ENCODE data around the gene PCDH8.

GRCh38 chr13:52844836-52845235 is 3.6 kb downstream of the PCDH8 start:
- TF ChIP-seq NONO (IDR thresholded peaks at IDR 0.05) (no peak), NONO (CRISPR knock-in tag; conservative IDR thresholded peaks at IDR 0.05) (no peak), GABPA (IDR thresholded peaks at IDR 0.05; ENCODE audit: low read depth, low read length) (no peak), GABPA (CRISPR knock-in tag; IDR thresholded peaks at IDR 0.05; ENCODE audit: low read depth) (no peak), ZNF274 (CRISPR knock-in tag; IDR thresholded peaks at IDR 0.05) (no peak), HNRNPL (IDR thresholded peaks at IDR 0.05; ENCODE audit: low read depth, low read length) (no peak), MXI1 (IDR thresholded peaks at IDR 0.05; ENCODE audit: borderline replicate concordance, low read depth, low read length) (no peak), NPAS2 (CRISPR knock-in tag; IDR thresholded peaks at IDR 0.05; ENCODE audit: borderline replicate concordance) (no peak)
- TF ChIP-seq, protein P1, sequence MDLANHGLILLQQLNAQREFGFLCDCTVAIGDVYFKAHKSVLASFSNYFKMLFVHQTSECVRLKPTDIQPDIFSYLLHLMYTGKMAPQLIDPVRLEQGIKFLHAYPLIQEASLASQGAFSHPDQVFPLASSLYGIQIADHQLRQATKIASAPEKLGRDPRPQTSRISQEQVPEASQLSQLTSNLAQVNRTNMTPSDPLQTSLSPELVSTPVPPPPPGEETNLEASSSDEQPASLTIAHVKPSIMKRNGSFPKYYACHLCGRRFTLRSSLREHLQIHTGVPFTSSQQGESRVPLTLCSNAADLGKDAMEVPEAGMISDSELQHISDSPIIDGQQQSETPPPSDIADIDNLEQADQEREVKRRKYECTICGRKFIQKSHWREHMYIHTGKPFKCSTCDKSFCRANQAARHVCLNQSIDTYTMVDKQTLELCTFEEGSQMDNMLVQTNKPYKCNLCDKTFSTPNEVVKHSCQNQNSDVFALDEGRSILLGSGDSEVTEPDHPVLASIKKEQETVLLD (CRISPR knock-in tag; IDR thresholded peaks at IDR 0.05; ENCODE audit: low read depth) = no peak
- TF ChIP-seq, protein P2, sequence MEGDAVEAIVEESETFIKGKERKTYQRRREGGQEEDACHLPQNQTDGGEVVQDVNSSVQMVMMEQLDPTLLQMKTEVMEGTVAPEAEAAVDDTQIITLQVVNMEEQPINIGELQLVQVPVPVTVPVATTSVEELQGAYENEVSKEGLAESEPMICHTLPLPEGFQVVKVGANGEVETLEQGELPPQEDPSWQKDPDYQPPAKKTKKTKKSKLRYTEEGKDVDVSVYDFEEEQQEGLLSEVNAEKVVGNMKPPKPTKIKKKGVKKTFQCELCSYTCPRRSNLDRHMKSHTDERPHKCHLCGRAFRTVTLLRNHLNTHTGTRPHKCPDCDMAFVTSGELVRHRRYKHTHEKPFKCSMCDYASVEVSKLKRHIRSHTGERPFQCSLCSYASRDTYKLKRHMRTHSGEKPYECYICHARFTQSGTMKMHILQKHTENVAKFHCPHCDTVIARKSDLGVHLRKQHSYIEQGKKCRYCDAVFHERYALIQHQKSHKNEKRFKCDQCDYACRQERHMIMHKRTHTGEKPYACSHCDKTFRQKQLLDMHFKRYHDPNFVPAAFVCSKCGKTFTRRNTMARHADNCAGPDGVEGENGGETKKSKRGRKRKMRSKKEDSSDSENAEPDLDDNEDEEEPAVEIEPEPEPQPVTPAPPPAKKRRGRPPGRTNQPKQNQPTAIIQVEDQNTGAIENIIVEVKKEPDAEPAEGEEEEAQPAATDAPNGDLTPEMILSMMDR (CRISPR knock-in tag; IDR thresholded peaks at IDR 0.05) = no peak
- TF ChIP-seq, protein P3, sequence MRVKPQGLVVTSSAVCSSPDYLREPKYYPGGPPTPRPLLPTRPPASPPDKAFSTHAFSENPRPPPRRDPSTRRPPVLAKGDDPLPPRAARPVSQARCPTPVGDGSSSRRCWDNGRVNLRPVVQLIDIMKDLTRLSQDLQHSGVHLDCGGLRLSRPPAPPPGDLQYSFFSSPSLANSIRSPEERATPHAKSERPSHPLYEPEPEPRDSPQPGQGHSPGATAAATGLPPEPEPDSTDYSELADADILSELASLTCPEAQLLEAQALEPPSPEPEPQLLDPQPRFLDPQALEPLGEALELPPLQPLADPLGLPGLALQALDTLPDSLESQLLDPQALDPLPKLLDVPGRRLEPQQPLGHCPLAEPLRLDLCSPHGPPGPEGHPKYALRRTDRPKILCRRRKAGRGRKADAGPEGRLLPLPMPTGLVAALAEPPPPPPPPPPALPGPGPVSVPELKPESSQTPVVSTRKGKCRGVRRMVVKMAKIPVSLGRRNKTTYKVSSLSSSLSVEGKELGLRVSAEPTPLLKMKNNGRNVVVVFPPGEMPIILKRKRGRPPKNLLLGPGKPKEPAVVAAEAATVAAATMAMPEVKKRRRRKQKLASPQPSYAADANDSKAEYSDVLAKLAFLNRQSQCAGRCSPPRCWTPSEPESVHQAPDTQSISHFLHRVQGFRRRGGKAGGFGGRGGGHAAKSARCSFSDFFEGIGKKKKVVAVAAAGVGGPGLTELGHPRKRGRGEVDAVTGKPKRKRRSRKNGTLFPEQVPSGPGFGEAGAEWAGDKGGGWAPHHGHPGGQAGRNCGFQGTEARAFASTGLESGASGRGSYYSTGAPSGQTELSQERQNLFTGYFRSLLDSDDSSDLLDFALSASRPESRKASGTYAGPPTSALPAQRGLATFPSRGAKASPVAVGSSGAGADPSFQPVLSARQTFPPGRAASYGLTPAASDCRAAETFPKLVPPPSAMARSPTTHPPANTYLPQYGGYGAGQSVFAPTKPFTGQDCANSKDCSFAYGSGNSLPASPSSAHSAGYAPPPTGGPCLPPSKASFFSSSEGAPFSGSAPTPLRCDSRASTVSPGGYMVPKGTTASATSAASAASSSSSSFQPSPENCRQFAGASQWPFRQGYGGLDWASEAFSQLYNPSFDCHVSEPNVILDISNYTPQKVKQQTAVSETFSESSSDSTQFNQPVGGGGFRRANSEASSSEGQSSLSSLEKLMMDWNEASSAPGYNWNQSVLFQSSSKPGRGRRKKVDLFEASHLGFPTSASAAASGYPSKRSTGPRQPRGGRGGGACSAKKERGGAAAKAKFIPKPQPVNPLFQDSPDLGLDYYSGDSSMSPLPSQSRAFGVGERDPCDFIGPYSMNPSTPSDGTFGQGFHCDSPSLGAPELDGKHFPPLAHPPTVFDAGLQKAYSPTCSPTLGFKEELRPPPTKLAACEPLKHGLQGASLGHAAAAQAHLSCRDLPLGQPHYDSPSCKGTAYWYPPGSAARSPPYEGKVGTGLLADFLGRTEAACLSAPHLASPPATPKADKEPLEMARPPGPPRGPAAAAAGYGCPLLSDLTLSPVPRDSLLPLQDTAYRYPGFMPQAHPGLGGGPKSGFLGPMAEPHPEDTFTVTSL (CRISPR knock-in tag; IDR thresholded peaks at IDR 0.05; ENCODE audit: borderline replicate concordance) = no peak
- TF ChIP-seq, protein P4, sequence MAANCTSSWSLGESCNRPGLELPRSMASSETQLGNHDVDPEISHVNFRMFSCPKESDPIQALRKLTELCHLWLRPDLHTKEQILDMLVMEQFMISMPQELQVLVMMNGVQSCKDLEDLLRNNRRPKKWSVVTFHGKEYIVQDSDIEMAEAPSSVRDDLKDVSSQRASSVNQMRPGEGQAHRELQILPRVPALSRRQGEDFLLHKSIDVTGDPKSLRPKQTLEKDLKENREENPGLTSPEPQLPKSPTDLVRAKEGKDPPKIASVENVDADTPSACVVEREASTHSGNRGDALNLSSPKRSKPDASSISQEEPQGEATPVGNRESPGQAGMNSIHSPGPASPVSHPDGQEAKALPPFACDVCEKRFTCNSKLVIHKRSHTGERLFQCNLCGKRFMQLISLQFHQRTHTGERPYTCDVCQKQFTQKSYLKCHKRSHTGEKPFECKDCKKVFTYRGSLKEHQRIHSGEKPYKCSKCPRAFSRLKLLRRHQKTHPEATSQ (CRISPR knock-in tag; IDR thresholded peaks at IDR 0.05; ENCODE audit: borderline replicate concordance) = no peak
